ENCODE results near the gene GNPTG. TPM values are rescaled to one million over a fixed set of nuclear protein-coding genes. Genes with fewer than 3 reads are reported as not detected.

Gene GNPTG
- total and polyA plus RNA-seq, 2 donors, result 27.8 to 61.3 TPM

GRCh38 chr16:1316033-1316405, 35.7 kb upstream of the GNPTG start:
- Histone ChIP-seq H3K9me3 (ENCODE audit: control insufficient read depth in 2 of 2, insufficient read depth in 1 of 2, low read length in 1 of 2) (no peaks in the 10 kb centered on the region), H3K4me1 (ENCODE audit: control insufficient read depth in 2 of 2, insufficient read depth in 2 of 2, low read length in 2 of 2) (peaks cover 13 to 16% of the 10 kb centered on the region in 2 donors), H3K4me3 (ENCODE audit: low read length in 2 of 2) (no peak overlapping the region), H3K27me3 (ENCODE audit: control insufficient read depth in 2 of 2, insufficient read depth in 1 of 2, low read length in 1 of 2) (no peaks in the 10 kb centered on the region), H3K36me3 (ENCODE audit: control insufficient read depth in 2 of 2, insufficient read depth in 2 of 2, low read length in 1 of 2) (peaks cover 89 to 92% of the 10 kb centered on the region in 2 donors), H3K27ac (ENCODE audit: low read depth in 1 of 2, low read length in 1 of 2) (no peak overlapping the region)
- 98% methylated on average over 14 of the region's 14 CpGs for WGBS
- DNase-seq (ENCODE audit: low read depth in 6 of 9, low spot score in 9 of 9), result no peak

GRCh38 chr16:1317479-1318267, 34.1 kb upstream of the GNPTG start:
- WGBS, result 98% methylated on average over 32 of the region's 32 CpGs
- no peak for DNase-seq (ENCODE audit: low read depth in 6 of 9, low spot score in 9 of 9)
- no peak overlapping the region for H3K27ac ChIP-seq (ENCODE audit: low read depth in 1 of 2, low read length in 1 of 2)

GRCh38 chr16:1318268-1318545, 33.5 kb upstream of the GNPTG start:
- Histone ChIP-seq H3K4me1 (ENCODE audit: control insufficient read depth in 2 of 2, insufficient read depth in 2 of 2, low read length in 2 of 2) (no peaks in the 10 kb centered on the region), H3K9me3 (ENCODE audit: control insufficient read depth in 2 of 2, insufficient read depth in 1 of 2, low read length in 1 of 2) (no peaks in the 10 kb centered on the region), H3K27me3 (ENCODE audit: control insufficient read depth in 2 of 2, insufficient read depth in 1 of 2, low read length in 1 of 2) (no peaks in the 10 kb centered on the region), H3K4me3 (ENCODE audit: low read length in 2 of 2) (no peak overlapping the region), H3K27ac (ENCODE audit: low read depth in 1 of 2, low read length in 1 of 2) (no peak overlapping the region), H3K36me3 (ENCODE audit: control insufficient read depth in 2 of 2, insufficient read depth in 2 of 2, low read length in 1 of 2) (peaks cover 91 to 92% of the 10 kb centered on the region in 2 donors)
- DNase-seq (ENCODE audit: low read depth in 6 of 9, low spot score in 9 of 9), result no peak
- 86% methylated on average over 9 of the region's 9 CpGs for WGBS

More at GRCh38 chr16:1317479-1318267, 34.1 kb upstream of the GNPTG start:
- Histone ChIP-seq H3K36me3 (ENCODE audit: control insufficient read depth in 2 of 2, insufficient read depth in 2 of 2, low read length in 1 of 2) (peaks cover 95% of the 10 kb centered on the region in 2 donors), H3K4me1 (ENCODE audit: control insufficient read depth in 2 of 2, insufficient read depth in 2 of 2, low read length in 2 of 2) (no peaks in the 10 kb centered on the region), H3K27me3 (ENCODE audit: control insufficient read depth in 2 of 2, insufficient read depth in 1 of 2, low read length in 1 of 2) (no peaks in the 10 kb centered on the region), H3K9me3 (ENCODE audit: control insufficient read depth in 2 of 2, insufficient read depth in 1 of 2, low read length in 1 of 2) (no peaks in the 10 kb centered on the region), H3K4me3 (ENCODE audit: low read length in 2 of 2) (no peak overlapping the region)

GRCh38 chr16:1319041-1319440, 32.7 kb upstream of the GNPTG start:
- no peak overlapping the region for H3K4me3 ChIP-seq (ENCODE audit: low read length in 2 of 2)
- 95% methylated on average over 33 of the region's 33 CpGs for WGBS
- no peak overlapping the region for H3K27ac ChIP-seq (ENCODE audit: low read depth in 1 of 2, low read length in 1 of 2)
- H3K27me3 ChIP-seq (ENCODE audit: control insufficient read depth in 2 of 2, insufficient read depth in 1 of 2, low read length in 1 of 2), result no peaks in the 10 kb centered on the region
- H3K9me3 ChIP-seq (ENCODE audit: control insufficient read depth in 2 of 2, insufficient read depth in 1 of 2, low read length in 1 of 2), result no peaks in the 10 kb centered on the region
- DNase-seq (ENCODE audit: low read depth in 6 of 9, low spot score in 9 of 9), result no peak
- no peaks in the 10 kb centered on the region for H3K4me1 ChIP-seq (ENCODE audit: control insufficient read depth in 2 of 2, insufficient read depth in 2 of 2, low read length in 2 of 2)
- peaks cover 91 to 94% of the 10 kb centered on the region in 2 donors for H3K36me3 ChIP-seq (ENCODE audit: control insufficient read depth in 2 of 2, insufficient read depth in 2 of 2, low read length in 1 of 2)

GRCh38 chr16:1320097-1320496, 31.6 kb upstream of the GNPTG start:
- peaks cover 91 to 94% of the 10 kb centered on the region in 2 donors for H3K36me3 ChIP-seq (ENCODE audit: control insufficient read depth in 2 of 2, insufficient read depth in 2 of 2, low read length in 1 of 2)
- H3K4me3 ChIP-seq (ENCODE audit: low read length in 2 of 2), result no peak overlapping the region
- no peak overlapping the region for H3K27ac ChIP-seq (ENCODE audit: low read depth in 1 of 2, low read length in 1 of 2)
- no peak for DNase-seq (ENCODE audit: low read depth in 6 of 9, low spot score in 9 of 9)
- 89% methylated on average over 12 of the region's 12 CpGs for WGBS
- no peaks in the 10 kb centered on the region for H3K4me1 ChIP-seq (ENCODE audit: control insufficient read depth in 2 of 2, insufficient read depth in 2 of 2, low read length in 2 of 2)
- H3K27me3 ChIP-seq (ENCODE audit: control insufficient read depth in 2 of 2, insufficient read depth in 1 of 2, low read length in 1 of 2), result no peaks in the 10 kb centered on the region
- H3K9me3 ChIP-seq (ENCODE audit: control insufficient read depth in 2 of 2, insufficient read depth in 1 of 2, low read length in 1 of 2), result no peaks in the 10 kb centered on the region

GRCh38 chr16:1320658-1321240, 31.0 kb upstream of the GNPTG start:
- peaks cover 91 to 94% of the 10 kb centered on the region in 2 donors for H3K36me3 ChIP-seq (ENCODE audit: control insufficient read depth in 2 of 2, insufficient read depth in 2 of 2, low read length in 1 of 2)
- no peaks in the 10 kb centered on the region for H3K9me3 ChIP-seq (ENCODE audit: control insufficient read depth in 2 of 2, insufficient read depth in 1 of 2, low read length in 1 of 2)
- no peak overlapping the region for H3K4me3 ChIP-seq (ENCODE audit: low read length in 2 of 2)
- WGBS, result 89% methylated on average over 22 of the region's 22 CpGs
- H3K27ac ChIP-seq (ENCODE audit: low read depth in 1 of 2, low read length in 1 of 2), result no peak overlapping the region
- H3K4me1 ChIP-seq (ENCODE audit: control insufficient read depth in 2 of 2, insufficient read depth in 2 of 2, low read length in 2 of 2), result no peaks in the 10 kb centered on the region
- DNase-seq (ENCODE audit: low read depth in 6 of 9, low spot score in 9 of 9), result no peak
- H3K27me3 ChIP-seq (ENCODE audit: control insufficient read depth in 2 of 2, insufficient read depth in 1 of 2, low read length in 1 of 2), result no peaks in the 10 kb centered on the region

GRCh38 chr16:1322407-1322806, 29.3 kb upstream of the GNPTG start:
- Histone ChIP-seq H3K27me3 (ENCODE audit: control insufficient read depth in 2 of 2, insufficient read depth in 1 of 2, low read length in 1 of 2) (no peaks in the 10 kb centered on the region), H3K4me1 (ENCODE audit: control insufficient read depth in 2 of 2, insufficient read depth in 2 of 2, low read length in 2 of 2) (no peaks in the 10 kb centered on the region), H3K9me3 (ENCODE audit: control insufficient read depth in 2 of 2, insufficient read depth in 1 of 2, low read length in 1 of 2) (no peaks in the 10 kb centered on the region), H3K4me3 (ENCODE audit: low read length in 2 of 2) (no peak overlapping the region), H3K36me3 (ENCODE audit: control insufficient read depth in 2 of 2, insufficient read depth in 2 of 2, low read length in 1 of 2) (peaks cover 81% of the 10 kb centered on the region in 2 donors), H3K27ac (ENCODE audit: low read depth in 1 of 2, low read length in 1 of 2) (no peak overlapping the region)
- WGBS, result 98% methylated on average over 8 of the region's 8 CpGs
- DNase-seq (ENCODE audit: low read depth in 6 of 9, low spot score in 9 of 9), result no peak

- Histone ChIP-seq H3K9me3 (ENCODE audit: control insufficient read depth in 2 of 2, insufficient read depth in 1 of 2, low read length in 1 of 2) (no peaks in the 10 kb centered on the region), H3K36me3 (ENCODE audit: control insufficient read depth in 2 of 2, insufficient read depth in 2 of 2, low read length in 1 of 2) (peaks cover 69 to 72% of the 10 kb centered on the region in 2 donors), H3K27me3 (ENCODE audit: control insufficient read depth in 2 of 2, insufficient read depth in 1 of 2, low read length in 1 of 2) (no peaks in the 10 kb centered on the region), H3K4me1 (ENCODE audit: control insufficient read depth in 2 of 2, insufficient read depth in 2 of 2, low read length in 2 of 2) (no peaks in the 10 kb centered on the region), H3K27ac (ENCODE audit: low read depth in 1 of 2, low read length in 1 of 2) (no peak overlapping the region), H3K4me3 (ENCODE audit: low read length in 2 of 2) (no peak overlapping the region)
- no peak for DNase-seq (ENCODE audit: low read depth in 6 of 9, low spot score in 9 of 9)
- WGBS, result 97% methylated on average over 35 of the region's 35 CpGs
Measured at GRCh38 chr16:1323296-1324239, 28.2 kb upstream of the GNPTG start.
